Cardiac fibroblast (primary cell): ENCODE data around the gene AK3.

Experiments
- DNase-seq, 2 donors: peaks; one replicate each; pipeline versions ENCODE4 v3.0.0 to v3.0.0-alpha.2; 2010; ENCODE audit warnings: low read depth in 2 of 2
- H3K4me3 ChIP-seq, 2 donors: replicated peaks in 1 of 2; 1 replicate in 1 of 2; 2 replicates in 1 of 2; pipeline ENCODE4 v1.5.1; 2011; ENCODE audit warnings: low read depth in 2 of 2, low read length in 2 of 2, mild to moderate bottlenecking in 2 of 2, moderate library complexity in 1 of 2
- CTCF ChIP-seq: IDR thresholded peaks from one replicate; pipeline ENCODE4 v1.5.1; 2011; ENCODE audit warnings: low read depth, mild to moderate bottlenecking, low read length, inconsistent platforms

AK3 gene

DNA sequence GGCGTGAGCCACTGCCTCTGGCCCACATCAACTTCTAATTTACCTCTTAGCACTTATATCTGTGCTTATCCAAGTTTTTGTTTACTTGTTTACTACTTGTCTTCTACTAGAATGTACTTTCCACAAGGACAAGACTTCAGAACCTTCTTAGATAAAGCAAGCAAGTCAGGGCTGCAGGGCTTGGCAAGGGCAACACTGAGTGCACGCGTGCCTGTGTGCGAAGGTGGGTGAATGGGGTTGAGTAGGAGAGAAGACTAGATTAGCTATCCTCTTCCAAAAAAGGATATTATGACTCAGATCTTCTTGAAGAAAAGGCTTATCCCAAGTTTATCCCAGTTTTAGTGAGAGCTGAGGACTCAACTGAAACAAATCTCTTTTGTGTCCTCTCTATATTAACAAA is 19.3 kb downstream of the AK3 start:
- DNase-seq = no peak
- TF ChIP-seq CTCF = no peak
- no peak overlapping the region for H3K4me3 ChIP-seq

DNA sequence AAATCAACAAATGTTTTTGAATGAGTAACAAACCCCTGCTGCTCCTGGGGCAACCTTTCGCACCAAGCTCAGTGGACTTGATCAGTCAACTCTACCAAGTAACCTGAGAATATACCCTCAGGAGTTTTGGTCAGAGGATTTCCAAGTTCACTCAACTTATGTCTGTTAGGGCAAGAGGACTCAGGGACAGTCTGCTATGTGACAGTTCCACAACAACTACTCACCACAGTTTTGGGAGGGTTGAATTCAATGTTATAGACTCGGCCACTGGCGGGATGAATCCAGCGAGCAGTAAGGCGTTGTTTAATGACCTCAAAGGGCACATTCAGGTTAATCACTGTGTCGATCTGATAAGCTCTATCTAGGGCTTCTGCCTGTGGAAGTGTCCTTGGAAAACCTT is 22.1 kb downstream of the AK3 start:
- no peak for DNase-seq
- no peak for TF ChIP-seq CTCF
- H3K4me3 ChIP-seq = no peak overlapping the region

DNA sequence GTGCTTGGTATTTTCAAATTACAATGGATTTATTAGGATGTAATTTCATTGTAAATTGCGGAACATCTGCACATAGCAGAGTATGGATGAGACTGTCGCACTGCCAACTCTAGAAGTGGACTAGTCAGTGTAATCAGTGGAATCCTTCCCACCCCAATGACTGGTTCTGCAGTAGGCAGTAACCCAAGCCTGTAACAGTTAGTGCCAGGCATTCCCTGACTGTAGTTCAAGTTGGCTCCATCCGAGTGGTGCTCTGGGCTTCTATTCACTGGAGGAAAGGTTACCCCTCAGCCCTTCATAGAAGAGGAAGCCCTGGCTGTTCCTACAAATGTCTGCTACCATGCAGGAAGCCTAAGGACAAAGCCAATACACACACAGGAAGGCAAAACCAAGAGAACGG is 23.2 kb downstream of the AK3 start:
- TF ChIP-seq CTCF = no peak
- no peak for DNase-seq
- no peak overlapping the region for H3K4me3 ChIP-seq

DNA sequence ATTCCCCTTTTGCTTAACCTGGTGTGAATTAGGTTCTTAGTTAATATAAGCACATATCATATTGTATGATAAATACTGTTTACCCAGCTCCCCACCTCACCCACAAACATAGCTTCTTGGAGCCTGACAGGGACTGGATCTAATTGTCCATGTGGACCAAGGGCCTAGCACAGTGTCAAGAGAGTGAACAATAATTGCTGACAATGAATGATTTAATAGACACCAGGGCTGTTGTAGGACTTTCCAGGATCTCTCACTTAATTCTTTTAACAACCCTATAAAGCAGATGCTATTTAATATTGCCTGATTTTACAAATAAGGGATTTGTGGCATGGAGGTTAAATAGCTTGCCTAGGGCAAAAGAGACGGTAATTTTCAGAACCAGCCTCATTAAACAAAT is 24.8 kb downstream of the AK3 start:
- H3K4me3 ChIP-seq = no peak overlapping the region
- TF ChIP-seq CTCF = no peak
- DNase-seq = no peak

DNA sequence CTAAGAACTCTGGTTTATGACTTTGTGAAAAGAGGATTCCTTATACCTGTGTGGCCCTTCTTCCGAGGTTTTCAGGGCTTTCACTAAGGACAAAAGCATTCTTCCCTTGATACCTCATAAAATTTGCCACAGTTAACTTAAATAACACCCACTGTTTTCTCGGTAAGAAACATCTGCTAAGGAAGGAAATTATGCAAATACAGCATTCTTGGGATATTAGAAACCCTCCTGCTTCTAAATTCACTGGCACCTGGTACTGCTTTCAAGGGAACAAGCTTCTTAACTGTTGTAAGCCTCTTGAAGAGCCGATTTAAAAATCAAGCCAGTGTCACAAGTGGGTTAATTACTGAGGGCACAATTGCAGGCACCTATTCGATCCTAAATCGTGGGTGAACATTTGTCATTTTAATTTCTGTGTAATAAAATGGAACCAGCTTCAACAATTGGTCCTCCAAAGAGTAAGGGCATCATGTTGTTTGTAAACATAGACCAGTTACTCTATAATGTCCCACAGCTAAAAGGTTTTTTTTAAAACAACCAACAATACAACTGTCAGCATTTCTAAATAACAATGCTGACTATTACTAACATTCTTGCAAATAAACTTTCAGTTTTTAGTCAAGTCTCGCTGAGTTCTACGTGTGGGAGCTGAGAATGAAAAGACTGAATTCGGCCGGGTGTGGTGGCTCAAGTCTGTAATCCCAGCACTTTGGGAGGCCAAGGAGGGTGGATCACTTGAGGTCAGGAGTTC is 26.6 kb downstream of the AK3 start:
- peak; percentile 3 to 13 for DNase-seq
- no peak for TF ChIP-seq CTCF
- H3K4me3 ChIP-seq = no peak overlapping the region

DNA sequence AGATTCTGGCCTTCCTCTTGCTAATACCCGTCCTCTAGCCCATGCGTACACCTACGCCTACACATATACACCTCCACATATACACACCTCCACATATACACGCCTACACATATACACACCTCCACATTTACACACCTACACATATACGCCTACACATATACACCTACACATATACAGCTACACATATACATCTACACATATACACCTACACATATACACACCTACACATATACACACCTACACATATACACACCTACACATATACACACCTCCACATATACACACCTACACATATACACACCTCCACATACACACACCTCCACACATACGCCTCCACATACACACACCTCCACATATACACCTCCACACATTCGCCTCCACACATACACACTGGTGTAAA is 27.2 kb downstream of the AK3 start:
- H3K4me3 ChIP-seq = no peak overlapping the region
- DNase-seq = no peak
- TF ChIP-seq CTCF = no peak

DNA sequence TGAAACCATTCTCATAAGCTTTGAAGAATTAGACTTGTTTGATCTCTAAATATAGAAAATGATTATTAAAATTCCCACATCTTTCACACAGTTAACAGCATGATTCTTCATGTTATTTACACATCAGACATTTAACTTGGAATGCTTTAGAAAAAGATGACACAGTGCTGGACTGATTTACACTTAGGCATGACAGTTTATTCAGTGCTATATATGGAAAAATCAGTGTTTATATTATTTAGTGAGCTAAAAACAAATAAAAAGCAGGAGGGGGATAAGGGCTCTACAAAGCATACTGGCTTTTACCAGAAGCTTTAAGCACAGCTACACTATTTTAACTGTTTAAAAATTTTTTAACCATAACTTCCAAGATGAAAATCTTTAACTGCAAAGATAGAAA is 31.6 kb downstream of the AK3 start:
- H3K4me3 ChIP-seq = no peak overlapping the region
- DNase-seq = no peak
- no peak for TF ChIP-seq CTCF
